HepG2 (cell line): Measurements from ENCODE around the gene FAM184B. TPM values are rescaled to one million over a fixed set of nuclear protein-coding genes. Genes with fewer than 3 reads are reported as not detected.

ENCODE experiments used
- ATAC-seq: fragments of 200-7000 bp; cut with Tn5 transposase; 3 replicates; pipeline ENCODE4 v1.9.1; 2020; ENCODE audit warnings: mild to moderate bottlenecking, moderate library complexity
- BruUV-seq: library from RNA; stranded (reverse); fragments of 400-500 nt; replicated peaks from 2 replicates; lab custom pipeline; 2021; lab: Mats Ljungman, UMichigan
- CTCF ChIA-PET: fragments of 300-600 bp; formaldehyde crosslinking; extraction: SDS; loops from one replicate; lab custom pipeline; 2021; ENCODE audit warnings: low total read pairs, inconsistent platforms, low intra/inter-chr PET ratio; lab: Yijun Ruan, JAX
- POLR2A ChIA-PET: fragments of 350-600 bp; sonication (Branson Sonifier 250); formaldehyde crosslinking; loops from one replicate; lab custom pipeline; 2020; ENCODE audit warnings: antibody characterized with exemption, inconsistent platforms; lab: Yijun Ruan, JAX
- DNase-seq: peaks from one replicate; pipeline ENCODE4 v3.0.0-alpha.2; 2015; ENCODE audit warnings: low spot score
- FAIRE-seq: peaks from 3 replicates; lab custom pipeline; 2011; peaks lifted over from hg19 to GRCh38; lab: Jason Lieb, UNC
- H2AFZ ChIP-seq: one replicate; pipeline ENCODE4 v1.6.1; 2011; ENCODE audit warnings: low read length, inconsistent platforms
- H3K27ac ChIP-seq: fragments of 300-600 bp; 3 replicates; pipeline ENCODE4 v1.8.0; 2011; ENCODE audit warnings: mixed run types, mild to moderate bottlenecking, mixed read lengths, low read length, inconsistent platforms; ENCODE audit not compliant: insufficient read depth; ENCODE audit errors: extremely low read length
- H3K27me3 ChIP-seq, 2 experiments: fragments of 200-600 bp in 1 of 2; 2 replicates in 1 of 2; 3 replicates in 1 of 2; pipeline versions ENCODE4 v1.6.0 to v1.8.0; 2011; ENCODE audit warnings: low read length in 2 of 2, mild to moderate bottlenecking in 2 of 2, moderate library complexity in 2 of 2, inconsistent platforms in 1 of 2; ENCODE audit not compliant: insufficient read depth in 2 of 2, control insufficient read depth in 1 of 2
- H3K36me3 ChIP-seq, 2 experiments: fragments of 200-600 bp in 1 of 2; replicated peaks in 1 of 2; 2 replicates in 1 of 2; 3 replicates in 1 of 2; pipeline versions ENCODE4 v1.5.1 to v1.8.0; 2011; ENCODE audit warnings: low read length in 2 of 2, inconsistent platforms in 1 of 2; ENCODE audit not compliant: insufficient read depth in 2 of 2, control insufficient read depth in 1 of 2
- H3K4me1 ChIP-seq: 2 replicates; pipeline ENCODE4 v1.5.1; 2012; ENCODE audit warnings: low read length, inconsistent platforms; ENCODE audit not compliant: insufficient read depth
- H3K4me2 ChIP-seq: 2 replicates; pipeline ENCODE4 v1.6.0; 2011; ENCODE audit warnings: low read depth, low read length, inconsistent platforms
- H3K4me3 ChIP-seq, 3 experiments: fragments of 200-600 bp in 1 of 3; sonication (generic), shearing (Covaris generic) in 1 of 3; replicated peaks in 1 of 3; 2 replicates each; pipeline ENCODE4 v1.5.1; 2011 to 2016; ENCODE audit warnings: low read length in 3 of 3, inconsistent platforms in 2 of 3, low read depth in 2 of 3, mild to moderate bottlenecking in 2 of 3, control low read depth in 1 of 3, mixed read lengths in 1 of 3; ENCODE audit not compliant: insufficient read depth in 1 of 3
- H3K79me2 ChIP-seq: one replicate; pipeline ENCODE4 v1.6.1; 2011; ENCODE audit warnings: low read length, inconsistent platforms; ENCODE audit not compliant: insufficient read depth
- H3K9ac ChIP-seq: 2 replicates; pipeline ENCODE4 v1.6.0; 2011; ENCODE audit warnings: mild to moderate bottlenecking, low read depth, low read length, inconsistent platforms; ENCODE audit not compliant: insufficient read depth
- H3K9me3 ChIP-seq: 2 replicates; pipeline ENCODE4 v1.5.1; 2012; ENCODE audit warnings: mild to moderate bottlenecking, low read length
- H4K20me1 ChIP-seq: 2 replicates; pipeline ENCODE4 v1.6.0; 2011; ENCODE audit warnings: inconsistent platforms, mild to moderate bottlenecking, low read length, moderate library complexity; ENCODE audit not compliant: insufficient read depth
- AHR ChIP-seq: IDR thresholded peaks from 2 replicates; pipeline ENCODE4 v1.6.1; 2018; ENCODE audit warnings: missing genetic modification reagents, missing compliant biosample characterization
- ARHGAP35 ChIP-seq: sonication (generic); formaldehyde crosslinking; IDR thresholded peaks from 2 replicates; pipeline ENCODE4 v1.9.0; 2022; ENCODE audit warnings: mild to moderate bottlenecking, inconsistent platforms, moderate library complexity, missing genetic modification reagents, borderline replicate concordance
- BORCS8-MEF2B ChIP-seq: sonication (generic); formaldehyde crosslinking; IDR thresholded peaks from 2 replicates; pipeline ENCODE4 v1.8.0; 2022; ENCODE audit warnings: mild to moderate bottlenecking, missing genetic modification reagents
- E2F1 ChIP-seq: sonication (generic); formaldehyde crosslinking; IDR thresholded peaks from 2 replicates; pipeline ENCODE4 v1.5.0; 2020; ENCODE audit warnings: missing genetic modification reagents
- E2F2 ChIP-seq: sonication (generic); formaldehyde crosslinking; IDR thresholded peaks from 2 replicates; pipeline ENCODE4 v1.4.0; 2020; ENCODE audit warnings: missing genetic modification reagents, borderline replicate concordance
- GZF1 ChIP-seq: sonication (generic); formaldehyde crosslinking; IDR thresholded peaks from 2 replicates; pipeline ENCODE4 v1.5.1; 2020; ENCODE audit warnings: mild to moderate bottlenecking, missing genetic modification reagents
- ISX ChIP-seq: sonication (generic); formaldehyde crosslinking; conservative IDR thresholded peaks from 2 replicates; pipeline ENCODE4 v1.5.0; 2020; ENCODE audit warnings: missing genetic modification reagents
- MEIS1 ChIP-seq: sonication (generic); formaldehyde crosslinking; IDR thresholded peaks from 2 replicates; pipeline ENCODE4 v1.9.0; 2021; ENCODE audit warnings: mild to moderate bottlenecking, missing genetic modification reagents, moderate library complexity, borderline replicate concordance
- TAF15 ChIP-seq: fragments of 200-400 bp; formaldehyde crosslinking; IDR thresholded peaks from one replicate; pipeline ENCODE4 v1.6.1; 2018; ENCODE audit warnings: mild to moderate bottlenecking, low read depth, low read length; ENCODE audit not compliant: poor library complexity, severe bottlenecking
- TEF ChIP-seq: sonication (generic); formaldehyde crosslinking; IDR thresholded peaks from 2 replicates; pipeline ENCODE4 v1.5.0; 2020; ENCODE audit warnings: missing genetic modification reagents
- TERF1 ChIP-seq: sonication (generic); formaldehyde crosslinking; IDR thresholded peaks from 2 replicates; pipeline ENCODE4 v1.8.0; 2022; ENCODE audit warnings: mild to moderate bottlenecking, missing genetic modification reagents, moderate library complexity
- TOE1 ChIP-seq: sonication (generic); formaldehyde crosslinking; IDR thresholded peaks from 2 replicates; pipeline ENCODE4 v1.4.0; 2020; ENCODE audit warnings: mild to moderate bottlenecking, missing genetic modification reagents
- TRIM24 ChIP-seq: sonication (generic); formaldehyde crosslinking; IDR thresholded peaks from 2 replicates; pipeline ENCODE4 v1.8.0; 2022; ENCODE audit warnings: mild to moderate bottlenecking, missing genetic modification reagents
- ZFP90 ChIP-seq: sonication (generic); formaldehyde crosslinking; IDR thresholded peaks from 2 replicates; pipeline ENCODE4 v1.8.0; 2022; ENCODE audit warnings: missing genetic modification reagents, mild to moderate bottlenecking, inconsistent platforms, borderline replicate concordance
- ZNF414 ChIP-seq: sonication (generic); formaldehyde crosslinking; IDR thresholded peaks from 2 replicates; pipeline ENCODE4 v1.5.0; 2020; ENCODE audit warnings: missing genetic modification reagents
- ZNF674 ChIP-seq: sonication (generic); formaldehyde crosslinking; IDR thresholded peaks from 2 replicates; pipeline ENCODE4 v1.5.0; 2020; ENCODE audit warnings: low read depth, mild to moderate bottlenecking, missing genetic modification reagents
- ZNF7 ChIP-seq: IDR thresholded peaks from 2 replicates; pipeline ENCODE4 v1.6.1; 2016; ENCODE audit warnings: missing biosample characterization, missing genetic modification reagents
- ZNF709 ChIP-seq: sonication (generic); formaldehyde crosslinking; IDR thresholded peaks from 2 replicates; pipeline ENCODE4 v1.5.0; 2020; ENCODE audit warnings: mild to moderate bottlenecking, missing genetic modification reagents
- WGBS: methylation state at CpG from one replicate; pipeline ENCODE4 v1.1.6; 2017; ENCODE audit warnings: low lambda C conversion rate; 5-methylcytosine and 5-hydroxymethylcytosine counted together
- in situ Hi-C: cut with HindIII; loops from 2 replicates; pipeline ENCODE4 v1.10.0; 2017; ENCODE audit warnings: low pct_unique_long_range_greater_than_20kb; ENCODE audit not compliant: extremely low pct_ligation_motif_present
- intact Hi-C: fragments of 100-400 bp; cut with micrococcal nuclease; formaldehyde crosslinking; loops from one replicate; pipeline ENCODE4 v1.10.0; 2022; ENCODE audit not compliant: unreplicated experiment
- polyA plus RNA-seq, 8 experiments: library from polyadenylated mRNA; depleted of rRNA in 3 of 8; stranded (reverse) in 7 of 8; unstranded in 1 of 8; fragments of >200 nt; fragmentation: Illumina TruSeq in 4 of 8; extraction: Trizol in 4 of 8; gene quantifications; 2 replicates each; pipeline versions ENCODE4 v1.2.1 to v1.2.3, GENCODE V29; 2011 to 2016; ENCODE audit warnings: low read depth in 4 of 8, missing spikeins in 1 of 8, mixed read lengths in 1 of 8; ENCODE audit not compliant: insufficient read depth in 1 of 8
- total RNA-seq, 5 experiments: library from RNA; depleted of rRNA; stranded (reverse); fragments of >200 nt; fragmentation: Illumina TruSeq; extraction: Trizol; gene quantifications; 2 replicates each; pipeline ENCODE4 v1.2.3, GENCODE V29; 2016; ENCODE audit warnings: low read depth in 1 of 5

The FAM184B gene
- total and polyA plus RNA-seq, 2 of the 13 experiments (the other 11 are each of a cell fraction or from before 2014, with no cell fraction given): not detected

- TF ChIP-seq ZFP90 (CRISPR knock-in tag): no peak
- no peak for TF ChIP-seq TAF15
- TF ChIP-seq TERF1: no peak
- TF ChIP-seq ARHGAP35 (CRISPR knock-in tag): no peak
- no peak for TF ChIP-seq ZNF414 (CRISPR knock-in tag)
- TF ChIP-seq, all 625 proteins: peak for 0
Observed at GRCh38 chr4:17717301-17717700, 64.1 kb downstream of the FAM184B start (continued).

- no peak overlapping the region for H3K4me2 ChIP-seq
- no peaks in the 10 kb centered on the region for H3K9me3 ChIP-seq
- no peak overlapping the region for H3K4me3 ChIP-seq
- in situ Hi-C loops (no loop called here), intact Hi-C loops (no loop called here)
- no TSS peak for BruUV-seq
- peaks cover 0 to 11% of the 10 kb centered on the region in 2 experiments; a peak in 2 of 5 replicates for H3K27me3 ChIP-seq
- no peaks in the 10 kb centered on the region for H4K20me1 ChIP-seq
- ChIA-PET CTCF (no interaction called here), POLR2A (no interaction called here)
- no peak overlapping the region for H3K27ac ChIP-seq
- WGBS: 1% methylated on average over 2 of the region's 2 CpGs
- H3K9ac ChIP-seq: no peak overlapping the region
- no peak for FAIRE-seq
- no peak for DNase-seq
- H2AFZ ChIP-seq: no peak overlapping the region
- H3K79me2 ChIP-seq: no peaks in the 10 kb centered on the region
- no peaks in the 10 kb centered on the region for H3K4me1 ChIP-seq
- no peak for ATAC-seq
- H3K36me3 ChIP-seq: no peaks in the 10 kb centered on the region
- TF ChIP-seq MEIS1 (CRISPR knock-in tag) (no peak), ZNF709 (no peak), AHR (CRISPR knock-in tag) (no peak), TERF1 (no peak), BORCS8-MEF2B (CRISPR knock-in tag) (no peak), ZNF674 (CRISPR knock-in tag) (no peak), GZF1 (CRISPR knock-in tag) (no peak), TOE1 (CRISPR knock-in tag) (no peak), ZNF7 (no peak), ISX (no peak), E2F1 (CRISPR knock-in tag) (no peak), TRIM24 (CRISPR knock-in tag) (no peak), E2F2 (CRISPR knock-in tag) (no peak), TEF (CRISPR knock-in tag) (no peak)
Observed at GRCh38 chr4:17715511-17715910, 65.9 kb downstream of the FAM184B start.
